Tibial artery (tissue), 4 donors: ENCODE measurements around the gene PPM1E.

ENCODE experiments used
- DNase-seq, 2 donors: peaks; one replicate each; pipeline ENCODE4 v3.0.0-alpha.2; 2019
- H3K27ac ChIP-seq, 2 donors: fragments of 200-600 bp; sonication (generic) in 1 of 2; 1 replicate in 1 of 2; 2 replicates in 1 of 2; pipeline ENCODE4 v1.5.1; 2018 to 2019; ENCODE audit warnings: mild to moderate bottlenecking in 1 of 2
- H3K27me3 ChIP-seq, 2 donors: fragments of 200-600 bp; sonication (generic) in 1 of 2; one replicate each; pipeline versions ENCODE4 v1.5.1 to v1.6.0; 2016 to 2019
- H3K36me3 ChIP-seq, 3 donors: fragments of 200-600 bp; sonication (generic) in 2 of 3; one replicate each; pipeline ENCODE4 v1.5.1; 2016 to 2019; ENCODE audit warnings: mild to moderate bottlenecking in 2 of 3
- H3K4me1 ChIP-seq, 4 donors: fragments of 200-600 bp; sonication (generic) in 2 of 4; 1 replicate in 3 of 4; 2 replicates in 1 of 4; pipeline ENCODE4 v1.5.1; 2016 to 2019
- H3K4me3 ChIP-seq, 2 donors: fragments of 200-600 bp; sonication (generic) in 1 of 2; 1 replicate in 1 of 2; 2 replicates in 1 of 2; pipeline ENCODE4 v1.5.1; 2018 to 2019; ENCODE audit warnings: mild to moderate bottlenecking in 2 of 2
- H3K9me3 ChIP-seq, 3 donors: fragments of 200-600 bp; sonication (generic) in 1 of 3; one replicate each; pipeline ENCODE4 v1.5.1; 2016 to 2019
- CTCF ChIP-seq, 2 experiments: fragments of 200-600 bp in 1 of 2; fragments of 450-650 bp in 1 of 2; IDR thresholded peaks; one replicate each; pipeline ENCODE4 v1.5.1; 2017 to 2019; ENCODE audit warnings: antibody characterized with exemption in 2 of 2, mild to moderate bottlenecking in 1 of 2, moderate library complexity in 1 of 2
- intact Hi-C: fragments of 100-400 bp; cut with DNase I; formaldehyde crosslinking; loops from one replicate; pipeline ENCODE4 v1.15.0; 2023; ENCODE audit warnings: low total_unique reads

Gene PPM1E

GRCh38 chr17:58998871-58999270, 243.2 kb downstream of the PPM1E start:
- DNase-seq, result no peak
- peaks cover 0 to 29% (median 6%) of the 10 kb centered on the region in 4 donors for H3K4me1 ChIP-seq
- intact Hi-C loops, result no loop called here
- H3K27ac ChIP-seq, result no peak overlapping the region
- no peaks in the 10 kb centered on the region for H3K27me3 ChIP-seq
- no peak overlapping the region for H3K4me3 ChIP-seq
- H3K9me3 ChIP-seq, result no peaks in the 10 kb centered on the region
- no peak for TF ChIP-seq CTCF (IDR thresholded peaks at IDR 0.05)
- H3K36me3 ChIP-seq, result peaks cover 0 to 10% (median 10%) of the 10 kb centered on the region in 3 donors

GRCh38 chr17:58999500-58999899, 243.8 kb downstream of the PPM1E start:
- no peaks in the 10 kb centered on the region for H3K27me3 ChIP-seq
- no peak overlapping the region for H3K27ac ChIP-seq
- H3K36me3 ChIP-seq, result peaks cover 0 to 10% (median 10%) of the 10 kb centered on the region in 3 donors
- H3K4me3 ChIP-seq, result no peak overlapping the region
- H3K4me1 ChIP-seq, result peaks cover 0 to 29% (median 6%) of the 10 kb centered on the region in 4 donors
- H3K9me3 ChIP-seq, result no peaks in the 10 kb centered on the region
- no peak for TF ChIP-seq CTCF (IDR thresholded peaks at IDR 0.05)
- no peak for DNase-seq
- intact Hi-C loops, result no loop called here

- Histone ChIP-seq H3K27me3 (no peaks in the 10 kb centered on the region), H3K9me3 (no peaks in the 10 kb centered on the region), H3K36me3 (peaks cover 0 to 10% (median 10%) of the 10 kb centered on the region in 3 donors), H3K27ac (no peak overlapping the region), H3K4me3 (no peak overlapping the region), H3K4me1 (peaks cover 0 to 26% (median 3%) of the 10 kb centered on the region in 4 donors)
- TF ChIP-seq CTCF (IDR thresholded peaks at IDR 0.05), result no peak
- intact Hi-C loops, result loop anchor here (5.0 to 10.0 kb wide), 3 partner anchors 288 to 485 kb away; partner anchors contain the start of gene MTMR4
- no peak for DNase-seq
These were observed 244.4 kb downstream of the PPM1E start for GRCh38 chr17:59000022-59000421.

- TF ChIP-seq CTCF (IDR thresholded peaks at IDR 0.05), result no peak
- H3K4me3 ChIP-seq, result peak overlapping the region; percentile 9 to 23
- H3K9me3 ChIP-seq, result no peaks in the 10 kb centered on the region
- H3K4me1 ChIP-seq, result peaks cover 0 to 17% (median 0%) of the 10 kb centered on the region in 4 donors
- H3K36me3 ChIP-seq, result peaks cover 0 to 16% (median 10%) of the 10 kb centered on the region in 3 donors
- H3K27ac ChIP-seq, result peak overlapping the region; percentile 52 to 58
- peak in 1 of 2 donors; percentile 40 for DNase-seq
- intact Hi-C loops, result loop anchor here (5.0 to 10.0 kb wide), 3 partner anchors 289 to 486 kb away; partner anchors contain the start of gene MTMR4
- no peaks in the 10 kb centered on the region for H3K27me3 ChIP-seq
These were observed 245.6 kb downstream of the PPM1E start for GRCh38 chr17:59001158-59001814.

GRCh38 chr17:59002126-59002525, 246.5 kb downstream of the PPM1E start:
- no peaks in the 10 kb centered on the region for H3K9me3 ChIP-seq
- peak overlapping the region in 1 of 2 donors; percentile 52 for H3K27ac ChIP-seq
- H3K27me3 ChIP-seq, result no peaks in the 10 kb centered on the region
- H3K4me1 ChIP-seq, result peaks cover 0 to 17% (median 0%) of the 10 kb centered on the region in 4 donors
- H3K36me3 ChIP-seq, result peaks cover 0 to 16% (median 10%) of the 10 kb centered on the region in 3 donors
- DNase-seq, result no peak
- TF ChIP-seq CTCF (IDR thresholded peaks at IDR 0.05), result no peak
- intact Hi-C loops, result loop anchor here (5.0 to 10.0 kb wide), 3 partner anchors 290 to 487 kb away; partner anchors contain the start of gene MTMR4
- H3K4me3 ChIP-seq, result no peak overlapping the region
